Heart left ventricle (tissue), 16 donors: ENCODE measurements around the gene ACE. TPM values are rescaled to one million over a fixed set of nuclear protein-coding genes. Genes with fewer than 3 reads are reported as not detected.

Source experiments
- ATAC-seq, 4 donors: fragments of 200-7000 bp; cut with Tn5 transposase; one replicate each; pipeline ENCODE4 v1.9.1; 2020 to 2022; ENCODE audit warnings: moderate library complexity in 4 of 4, mild to moderate bottlenecking in 3 of 4, moderate number of reproducible peaks in 1 of 4
- DNase-seq, 5 donors: peaks; one replicate each; pipeline ENCODE4 v3.0.0-alpha.2; 2020
- H3K27ac ChIP-seq, 12 donors: fragments of 200-600 bp; sonication (generic) in 4 of 12; one replicate each; pipeline versions ENCODE4 v1.5.0 to v1.8.0; 2016 to 2022; ENCODE audit warnings: mild to moderate bottlenecking in 2 of 12
- H3K27me3 ChIP-seq, 9 donors: fragments of 200-600 bp; sonication (generic) in 2 of 9; one replicate each; pipeline versions ENCODE4 v1.5.1 to v1.8.0; 2016 to 2022; ENCODE audit warnings: mild to moderate bottlenecking in 3 of 9
- H3K36me3 ChIP-seq, 9 donors: fragments of 200-600 bp; sonication (generic) in 2 of 9; one replicate each; pipeline versions ENCODE4 v1.5.0 to v1.8.0; 2018 to 2022; ENCODE audit warnings: mild to moderate bottlenecking in 2 of 9
- H3K4me1 ChIP-seq, 12 donors: fragments of 200-600 bp; sonication (generic) in 4 of 12; one replicate each; pipeline versions ENCODE4 v1.5.0 to v1.8.0; 2016 to 2022; ENCODE audit warnings: mild to moderate bottlenecking in 3 of 12
- H3K4me3 ChIP-seq, 12 donors: fragments of 200-600 bp; sonication (generic) in 4 of 12; one replicate each; pipeline versions ENCODE4 v1.5.0 to v1.8.0; 2017 to 2022; ENCODE audit warnings: mild to moderate bottlenecking in 9 of 12, moderate library complexity in 4 of 12
- H3K9me3 ChIP-seq, 12 donors: fragments of 200-600 bp; sonication (generic) in 4 of 12; one replicate each; pipeline versions ENCODE4 v1.5.0 to v1.8.0; 2016 to 2022; ENCODE audit warnings: mild to moderate bottlenecking in 1 of 12
- POLR2A ChIP-seq, 2 donors: fragments of 450-650 bp; IDR thresholded peaks; one replicate each; pipeline ENCODE4 v1.6.1; 2017; ENCODE audit warnings: antibody characterized with exemption in 2 of 2, mild to moderate bottlenecking in 2 of 2, moderate library complexity in 2 of 2
- WGBS, 4 donors: extraction: QIAGEN DNeasy Blood & Tissue Kit in 2 of 4; methylation state at CpG; one replicate each; pipeline versions ENCODE4 v1.1.5 to v1.1.7; 2013 to 2018; 5-methylcytosine and 5-hydroxymethylcytosine counted together
- intact Hi-C, 10 donors: fragments of 100-400 bp; cut with DNase I; formaldehyde crosslinking; loops; one replicate each; pipeline versions ENCODE4 v1.11.1 to v1.14.2; 2022
- polyA plus RNA-seq, 2 donors: library from polyadenylated mRNA; stranded (reverse); fragments of 200-250 nt; gene quantifications; one replicate each; pipeline ENCODE4 v1.2.3, GENCODE V29; 2013
- total RNA-seq, 9 donors: library from RNA; depleted of rRNA in 2 of 9; stranded (reverse); fragments of >200 nt in 2 of 9; fragmentation: NEBNext Ultra II Directional in 3 of 9; extraction: Animal tissue kit (Norgen Biotek cat#: 25700) in 3 of 9; gene quantifications; one replicate each; pipeline versions ENCODE4 v1.1.0 to v1.2.4, GENCODE V29; 2016 to 2023
- TF ChIP-seq, protein P1 (sequence below), 12 donors: fragments of 200-600 bp; sonication (generic) in 4 of 12; IDR thresholded peaks; one replicate each; pipeline versions ENCODE4 v1.5.0 to v1.8.0; 2018 to 2022; ENCODE audit warnings: antibody characterized with exemption in 12 of 12, mild to moderate bottlenecking in 5 of 12
- donor health status: ischemic (EF 13 %, LVEDD 7.1; RV severe dilation, severe dysfunction).
- donor health status: healthy with polysubstance abuse.
- donor health status: DM: no; HTN: yes; CAD: no.
- donor health status: DM: no; HTN: no; CAD: no.
- donor health status: ischemic (EF 25% LVEDD 6.9; RV normal size, moderate dysfunction).
- donor health status: ischemic (EF 25% LVEDD 5.7; RV mildly dilated, moderate dysfunction).
- donor health status: healthy.
- donor health status: DM: yes; HTN: yes; CAD: no.
- donor health status: ischemic (EF 35%, LVEDD 5.7; RV mildly dilated, moderate dysfunction).
- donor health status: nonischemic (EF 11% LVEDD 7.7; RV severe dilation, severe dysfunction).
- donor health status: DM: yes; HTN: yes; CAD: no.
- donor health status: PGD.
- donor health status: ischemic (EF 29% LVEDD 5.4; RV normal size, mild dysfunction).
- donor health status: nonischemic (EF 23%, LVEDD 6.1; RV moderate dilation, normal function).

Gene ACE
- total and polyA plus RNA-seq, 11 donors: 1.6 to 42.3 (median 7.6) TPM

DNA sequence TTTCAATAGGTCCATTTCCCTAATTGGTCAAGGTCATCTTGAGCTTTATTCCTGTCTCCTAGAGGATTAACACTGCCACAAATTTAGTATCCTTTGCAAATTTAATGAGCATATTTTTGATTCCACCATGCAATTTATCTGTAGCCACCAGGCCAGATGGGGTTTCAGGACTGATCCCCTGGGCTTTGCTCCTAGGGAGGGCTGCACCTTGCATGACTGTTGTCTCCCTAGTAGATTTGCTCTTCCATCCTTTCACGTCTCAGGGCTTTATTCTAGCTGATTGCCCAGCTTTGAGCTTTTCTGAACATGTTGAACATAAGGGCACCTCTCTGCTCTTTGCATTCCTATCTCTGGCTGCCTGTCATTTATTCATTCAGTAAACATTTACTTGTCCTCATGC, 38.6 kb downstream of the ACE start:
- no peaks in the 10 kb centered on the region for H3K9me3 ChIP-seq
- H3K27me3 ChIP-seq: peaks cover 0 to 4% (median 0%) of the 10 kb centered on the region in 9 donors
- H3K36me3 ChIP-seq: no peaks in the 10 kb centered on the region
- 55 to 76% (median 66%) methylated on average over 1 of the region's 1 CpG for WGBS, 4 donors
- no peak for ATAC-seq
- no peak overlapping the region for H3K4me3 ChIP-seq
- no peak for DNase-seq
- TF ChIP-seq, protein P1, sequence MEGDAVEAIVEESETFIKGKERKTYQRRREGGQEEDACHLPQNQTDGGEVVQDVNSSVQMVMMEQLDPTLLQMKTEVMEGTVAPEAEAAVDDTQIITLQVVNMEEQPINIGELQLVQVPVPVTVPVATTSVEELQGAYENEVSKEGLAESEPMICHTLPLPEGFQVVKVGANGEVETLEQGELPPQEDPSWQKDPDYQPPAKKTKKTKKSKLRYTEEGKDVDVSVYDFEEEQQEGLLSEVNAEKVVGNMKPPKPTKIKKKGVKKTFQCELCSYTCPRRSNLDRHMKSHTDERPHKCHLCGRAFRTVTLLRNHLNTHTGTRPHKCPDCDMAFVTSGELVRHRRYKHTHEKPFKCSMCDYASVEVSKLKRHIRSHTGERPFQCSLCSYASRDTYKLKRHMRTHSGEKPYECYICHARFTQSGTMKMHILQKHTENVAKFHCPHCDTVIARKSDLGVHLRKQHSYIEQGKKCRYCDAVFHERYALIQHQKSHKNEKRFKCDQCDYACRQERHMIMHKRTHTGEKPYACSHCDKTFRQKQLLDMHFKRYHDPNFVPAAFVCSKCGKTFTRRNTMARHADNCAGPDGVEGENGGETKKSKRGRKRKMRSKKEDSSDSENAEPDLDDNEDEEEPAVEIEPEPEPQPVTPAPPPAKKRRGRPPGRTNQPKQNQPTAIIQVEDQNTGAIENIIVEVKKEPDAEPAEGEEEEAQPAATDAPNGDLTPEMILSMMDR (IDR thresholded peaks at IDR 0.05): no peak
- no peak for TF ChIP-seq POLR2A (IDR thresholded peaks at IDR 0.05)
- H3K27ac ChIP-seq: no peak overlapping the region
- intact Hi-C loops: no loop called here
- no peaks in the 10 kb centered on the region for H3K4me1 ChIP-seq

GRCh38 chr17:63516910-63517824, 40.3 kb downstream of the ACE start:
- no peak for DNase-seq
- H3K27ac ChIP-seq: no peak overlapping the region
- TF ChIP-seq POLR2A (IDR thresholded peaks at IDR 0.05): no peak
- TF ChIP-seq, protein P1 (IDR thresholded peaks at IDR 0.05): no peak
- WGBS, 4 donors: 62 to 77% (median 69%) methylated on average over 6 of the region's 6 CpGs
- no peaks in the 10 kb centered on the region for H3K9me3 ChIP-seq
- ATAC-seq: no peak
- peaks cover 0 to 4% (median 0%) of the 10 kb centered on the region in 9 donors for H3K27me3 ChIP-seq
- H3K36me3 ChIP-seq: no peaks in the 10 kb centered on the region
- no peaks in the 10 kb centered on the region for H3K4me1 ChIP-seq
- H3K4me3 ChIP-seq: no peak overlapping the region
- intact Hi-C loops: no loop called here

- Histone ChIP-seq H3K4me1 (peaks cover 0 to 5% (median 0%) of the 10 kb centered on the region in 12 donors), H3K4me3 (no peak overlapping the region), H3K27me3 (peaks cover 0 to 4% (median 0%) of the 10 kb centered on the region in 9 donors), H3K9me3 (no peaks in the 10 kb centered on the region), H3K36me3 (no peaks in the 10 kb centered on the region), H3K27ac (no peak overlapping the region)
- no peak for TF ChIP-seq POLR2A (IDR thresholded peaks at IDR 0.05)
- TF ChIP-seq, protein P1 (IDR thresholded peaks at IDR 0.05): no peak
- intact Hi-C loops: no loop called here
- WGBS, 4 donors: 73 to 82% (median 77%) methylated on average over 8 of the region's 8 CpGs
- no peak for ATAC-seq
- DNase-seq: no peak
Measured at GRCh38 chr17:63517825-63518534, 41.1 kb downstream of the ACE start.
